Breast epithelium (tissue), 3 donors: Measurements from ENCODE around the gene NOPCHAP1.

Experiments used
- CTCF ChIP-seq, 3 donors: fragments of 450-650 bp; IDR thresholded peaks; one replicate each; pipeline ENCODE4 v1.5.1; 2016 to 2017; ENCODE audit warnings: antibody characterized with exemption in 3 of 3, mild to moderate bottlenecking in 3 of 3, moderate library complexity in 3 of 3
- POLR2A ChIP-seq: fragments of 450-650 bp; IDR thresholded peaks from one replicate; pipeline ENCODE4 v1.6.1; 2016; ENCODE audit warnings: antibody characterized with exemption, mild to moderate bottlenecking, moderate library complexity
- POLR2AphosphoS5 ChIP-seq, 3 donors: sonication (generic); formaldehyde crosslinking; IDR thresholded peaks; one replicate each; pipeline ENCODE4 v1.6.1; 2017; ENCODE audit warnings: antibody characterized with exemption in 3 of 3

GRCh38 chr12:104957719-104958000 lies 28.5 kb upstream of the NOPCHAP1 start:
- no peak for TF ChIP-seq CTCF (IDR thresholded peaks at IDR 0.05)
- no peak for TF ChIP-seq POLR2A
- TF ChIP-seq POLR2AphosphoS5 (IDR thresholded peaks at IDR 0.05) = no peak
